HG02884 (cell line): ENCODE results near the gene CXCL10.

Source experiments
- ATAC-seq: cut with Tn5 transposase; IDR thresholded peaks from one replicate; pipeline ENCODE4 v1.9.1; 2021; ENCODE audit warnings: mild to moderate bottlenecking, moderate library complexity; ENCODE audit not compliant: unreplicated experiment

The CXCL10 gene

GRCh38 chr4:75997081-75997480 is 26.2 kb downstream of the CXCL10 start:
- ATAC-seq: no peak

- no peak for ATAC-seq
These were observed 27.6 kb downstream of the CXCL10 start for GRCh38 chr4:75995727-75996126.

GRCh38 chr4:75992462-75992861 is 30.8 kb downstream of the CXCL10 start:
- no peak for ATAC-seq

- no peak for ATAC-seq
These were observed 33.3 kb downstream of the CXCL10 start for GRCh38 chr4:75989846-75990528.

- ATAC-seq: no peak
These were observed 38.2 kb downstream of the CXCL10 start for GRCh38 chr4:75985116-75985515.

- ATAC-seq: no peak
These were observed 42.7 kb downstream of the CXCL10 start for GRCh38 chr4:75980576-75980975.

GRCh38 chr4:75976177-75976576 is 47.1 kb downstream of the CXCL10 start:
- no peak for ATAC-seq

GRCh38 chr4:75973766-75974165 is 49.5 kb downstream of the CXCL10 start:
- no peak for ATAC-seq
